Endothelial cell of umbilical vein (primary cell): ENCODE results near the gene CSK. TPM values are rescaled to one million over a fixed set of nuclear protein-coding genes. Genes with fewer than 3 reads are reported as not detected.

Experiments used
- BruUV-seq: library from RNA; stranded (reverse); fragments of 400-500 nt; replicated peaks from 2 replicates; lab custom pipeline; 2021; lab: Mats Ljungman, UMichigan
- CTCF ChIA-PET: fragments of 300-600, 350-600 bp; sonication (Branson Sonifier 250); formaldehyde crosslinking; loops from one replicate; lab custom pipeline; 2021; ENCODE audit warnings: antibody characterized with exemption, inconsistent platforms; lab: Charles Lee
- POLR2A ChIA-PET: fragments of 300-600, 350-600 bp; sonication (Branson Sonifier 250); formaldehyde crosslinking; loops from one replicate; lab custom pipeline; 2021; ENCODE audit warnings: antibody characterized with exemption, inconsistent platforms; lab: Charles Lee
- DNase-seq: peaks from one replicate; pipeline ENCODE4 v3.0.0-alpha.2; 2011; ENCODE audit warnings: low read depth, low spot score
- FAIRE-seq: peaks from 2 replicates; lab custom pipeline; 2011; peaks lifted over from hg19 to GRCh38; lab: Jason Lieb, UNC
- H2AFZ ChIP-seq: 2 replicates; pipeline ENCODE4 v1.6.0; 2012; ENCODE audit warnings: low read depth, low read length, control low read depth, inconsistent platforms
- H3K27ac ChIP-seq: 2 replicates; pipeline ENCODE4 v1.5.1; 2011; ENCODE audit warnings: low read depth, mild to moderate bottlenecking, control low read depth, low read length, moderate library complexity; ENCODE audit not compliant: insufficient read depth
- H3K27me3 ChIP-seq, 2 experiments: 2 replicates each; pipeline versions ENCODE4 v1.6.0 to v1.6.1; 2011; ENCODE audit warnings: low read length in 2 of 2, mixed read lengths in 1 of 2; ENCODE audit not compliant: control insufficient read depth in 2 of 2, insufficient read depth in 2 of 2
- H3K36me3 ChIP-seq, 2 experiments: 2 replicates in 1 of 2; 3 replicates in 1 of 2; pipeline ENCODE4 v1.5.1; 2011; ENCODE audit warnings: low read length in 2 of 2, mild to moderate bottlenecking in 1 of 2, moderate library complexity in 1 of 2; ENCODE audit not compliant: control insufficient read depth in 2 of 2, insufficient read depth in 2 of 2; ENCODE audit errors: extremely low read depth in 1 of 2
- H3K4me1 ChIP-seq: 3 replicates; pipeline ENCODE4 v1.5.1; 2011; ENCODE audit warnings: mild to moderate bottlenecking, low read length; ENCODE audit not compliant: control insufficient read depth, insufficient read depth; ENCODE audit errors: extremely low read depth
- H3K4me2 ChIP-seq: 2 replicates; pipeline ENCODE4 v1.6.1; 2011; ENCODE audit warnings: low read length, control low read depth, mixed read lengths; ENCODE audit not compliant: insufficient read depth
- H3K4me3 ChIP-seq, 3 experiments: fragments of 200-600 bp in 1 of 3; sonication (generic), shearing (Covaris generic) in 1 of 3; replicated peaks in 1 of 3; 2 replicates each; pipeline ENCODE4 v1.5.1; 2011 to 2016; ENCODE audit warnings: control low read depth in 3 of 3, low read length in 3 of 3, mild to moderate bottlenecking in 2 of 3, inconsistent platforms in 1 of 3, low read depth in 1 of 3, moderate library complexity in 1 of 3; ENCODE audit not compliant: insufficient read depth in 1 of 3
- H3K79me2 ChIP-seq: 2 replicates; pipeline ENCODE4 v1.6.0; 2012; ENCODE audit warnings: low read length, inconsistent platforms; ENCODE audit not compliant: control insufficient read depth, insufficient read depth
- H3K9ac ChIP-seq: replicated peaks from 2 replicates; pipeline ENCODE3; 2011; ENCODE audit warnings: low read length, control low read depth; ENCODE audit not compliant: insufficient read depth; ENCODE audit errors: extremely low read depth
- H3K9me1 ChIP-seq: replicated peaks from 3 replicates; pipeline ENCODE4 v1.6.0; 2011; ENCODE audit warnings: mild to moderate bottlenecking, low read length; ENCODE audit not compliant: control insufficient read depth, insufficient read depth; ENCODE audit errors: extremely low read depth
- H3K9me3 ChIP-seq: replicated peaks from 2 replicates; pipeline ENCODE4 v1.5.1; 2012; ENCODE audit warnings: low read length, inconsistent platforms; ENCODE audit not compliant: control insufficient read depth, insufficient read depth
- H4K20me1 ChIP-seq: replicated peaks from 2 replicates; pipeline ENCODE3; 2011; ENCODE audit warnings: mild to moderate bottlenecking, low read length; ENCODE audit not compliant: control insufficient read depth, insufficient read depth; ENCODE audit errors: extremely low read depth
- CTCF ChIP-seq, 2 donors: IDR thresholded peaks; 1 replicate in 1 of 2; 2 replicates in 1 of 2; pipeline ENCODE4 v1.5.1; 2011; ENCODE audit warnings: low read length in 2 of 2, mild to moderate bottlenecking in 2 of 2, moderate library complexity in 2 of 2, control low read depth in 1 of 2, inconsistent platforms in 1 of 2, low read depth in 1 of 2; ENCODE audit not compliant: insufficient read depth in 1 of 2; ENCODE audit errors: extremely low read depth in 1 of 2
- EZH2 ChIP-seq: IDR thresholded peaks from 2 replicates; pipeline ENCODE4 v1.6.1; 2012; ENCODE audit warnings: borderline replicate concordance, low read depth, mild to moderate bottlenecking, moderate library complexity, low read length, inconsistent platforms; ENCODE audit not compliant: severe bottlenecking
- FOS ChIP-seq: IDR thresholded peaks from 2 replicates; pipeline ENCODE4 v1.6.1; 2011; ENCODE audit warnings: mild to moderate bottlenecking, low read length, moderate library complexity, borderline replicate concordance; ENCODE audit not compliant: insufficient read depth
- GATA2 ChIP-seq: IDR thresholded peaks from 2 replicates; pipeline ENCODE4 v1.7.0; 2011; ENCODE audit warnings: low read depth, mild to moderate bottlenecking, moderate library complexity, mixed read lengths, low read length; ENCODE audit not compliant: insufficient read length, insufficient read depth
- JUN ChIP-seq: IDR thresholded peaks from 2 replicates; pipeline ENCODE4 v1.6.1; 2011; ENCODE audit warnings: borderline replicate concordance, low read depth; ENCODE audit not compliant: insufficient read length, insufficient read depth
- MAX ChIP-seq: IDR thresholded peaks from 2 replicates; pipeline ENCODE4 v1.6.1; 2011; ENCODE audit not compliant: insufficient read depth, insufficient read length
- MYC ChIP-seq: IDR thresholded peaks from one replicate; pipeline ENCODE4 v1.6.1; 2011; ENCODE audit warnings: mild to moderate bottlenecking, low read depth, low read length
- POLR2A ChIP-seq: IDR thresholded peaks from 2 replicates; pipeline ENCODE4 v1.6.1; 2012; ENCODE audit warnings: low read depth, mild to moderate bottlenecking, control low read depth, low read length
- POLR2AphosphoS5 ChIP-seq: IDR thresholded peaks from 2 replicates; pipeline ENCODE4 v1.6.1; 2012; ENCODE audit warnings: low read depth, mild to moderate bottlenecking, control low read depth, low read length, moderate library complexity; ENCODE audit not compliant: insufficient read depth
- dilution Hi-C: fragments of 300-500 bp; cut with MboI; formaldehyde crosslinking; loops from one replicate; pipeline ENCODE4 v1.15.0; 2019; ENCODE audit warnings: low sequenced_read_pairs; ENCODE audit not compliant: extremely low pct_ligation_motif_present
- intact Hi-C: fragments of 100-400 bp; cut with micrococcal nuclease; formaldehyde crosslinking; loops from one replicate; pipeline ENCODE4 v1.10.0; 2022
- polyA plus RNA-seq, 4 experiments: library from polyadenylated mRNA; depleted of rRNA in 3 of 4; stranded (reverse) in 3 of 4; unstranded in 1 of 4; fragments of >200 nt; gene quantifications; 2 replicates each; pipeline versions ENCODE4 v1.2.1 to v1.2.3, GENCODE V29; 2011 to 2012; ENCODE audit warnings: missing spikeins in 1 of 4
- total RNA-seq: library from RNA; stranded (reverse); gene quantifications from 2 replicates; pipeline ENCODE4 v1.2.3, GENCODE V29; 2021

CSK gene
- total and polyA plus RNA-seq, 2 donors (not counting 3 experiments of a cell fraction or from before 2014, with no cell fraction given) = 41.2 to 104 TPM

- Histone ChIP-seq H3K4me2 (no peak overlapping the region), H3K4me3 (no peak overlapping the region), H3K4me1 (no peaks in the 10 kb centered on the region), H3K27ac (no peak overlapping the region), H2AFZ (no peak overlapping the region), H3K27me3 (no peaks in the 10 kb centered on the region), H3K9me1 (no peaks in the 10 kb centered on the region), H4K20me1 (no peaks in the 10 kb centered on the region), H3K9me3 (no peaks in the 10 kb centered on the region), H3K36me3 (peaks cover 3 to 29% of the 10 kb centered on the region in 2 experiments), H3K9ac (no peak overlapping the region), H3K79me2 (no peaks in the 10 kb centered on the region)
- dilution Hi-C loops = no loop called here
- intact Hi-C loops = no loop called here
- FAIRE-seq = no peak
- ChIA-PET POLR2A (no interaction called here), CTCF (interaction anchor here (0.7 to 2.7 kb wide), 9 partner anchors 12 to 97 kb away, joined by 3 to 14 read pairs (median 4); partner anchors contain the start of genes CPLX3 and CSK)
- no peak for DNase-seq
- BruUV-seq = no TSS peak
- TF ChIP-seq CTCF (IDR thresholded peaks at IDR 0.05; ENCODE audit: extremely low read depth in 1 of 2, insufficient read depth in 1 of 2, low read depth in 1 of 2, low read length in 2 of 2) = no peak
- TF ChIP-seq POLR2AphosphoS5 = no peak
- no peak for TF ChIP-seq MYC
- no peak for TF ChIP-seq POLR2A
- no peak for TF ChIP-seq MAX
- TF ChIP-seq FOS = no peak
- no peak for TF ChIP-seq JUN
- TF ChIP-seq GATA2 = no peak
- no peak for TF ChIP-seq EZH2
Measured at GRCh38 chr15:74804935-74805334, 23.1 kb downstream of the CSK start.
